GM12865 (cell line): ENCODE measurements around the gene CAPN10.

Experiments used
- DNase-seq: peaks from one replicate; pipeline ENCODE4 v3.0.0; 2010; ENCODE audit warnings: low read depth
- H3K4me3 ChIP-seq: 2 replicates; pipeline ENCODE4 v1.5.1; 2011; ENCODE audit warnings: mild to moderate bottlenecking, low read depth, low read length, control low read depth
- CTCF ChIP-seq: IDR thresholded peaks from 2 replicates; pipeline ENCODE4 v1.5.1; 2011; ENCODE audit warnings: low read length, control low read depth, low read depth, inconsistent platforms; ENCODE audit not compliant: insufficient read depth; ENCODE audit errors: missing control alignments

The CAPN10 gene

DNA sequence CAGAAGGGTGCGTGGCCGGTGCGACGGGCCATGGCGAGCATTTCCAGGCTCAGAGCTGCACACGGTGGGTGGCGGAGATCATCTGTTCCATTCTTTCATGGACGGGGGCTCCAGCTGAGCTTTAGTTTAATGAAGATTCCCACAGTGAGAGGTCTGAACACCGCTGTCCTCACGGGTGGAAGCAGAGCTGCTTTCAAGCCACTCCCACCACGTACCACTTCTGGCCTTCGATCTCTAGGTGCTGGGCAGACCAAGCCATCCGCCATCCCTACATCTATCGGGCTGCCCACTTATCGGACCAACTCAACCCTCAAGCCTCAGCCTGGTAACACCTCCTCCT, 57.2 kb downstream of the CAPN10 start:
- DNase-seq, result no peak
- no peak overlapping the region for H3K4me3 ChIP-seq
- no peak for TF ChIP-seq CTCF

DNA sequence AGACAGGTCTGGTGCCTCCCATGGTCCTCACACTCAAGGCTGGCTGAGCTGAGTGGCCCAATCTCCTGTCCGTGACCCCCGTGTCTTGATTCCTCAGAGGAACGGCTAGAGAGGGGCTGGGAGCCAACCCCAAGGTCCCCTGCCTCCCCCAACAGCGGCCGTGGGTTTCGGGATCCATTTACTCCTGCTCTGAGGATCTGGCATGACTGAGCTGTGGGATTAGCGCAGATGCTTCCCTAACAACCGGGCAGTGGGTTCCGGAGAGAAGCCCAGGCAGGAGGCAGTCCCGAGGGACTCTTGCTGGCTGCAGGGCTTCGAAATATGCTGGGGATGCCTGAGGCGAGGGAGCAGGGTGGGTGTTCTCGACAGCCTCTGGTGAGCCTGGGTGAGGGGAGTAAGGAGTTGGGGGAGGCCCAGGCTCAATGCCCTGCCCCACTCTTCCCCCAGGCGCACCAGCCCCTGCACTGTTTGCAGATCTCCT, 57.7 kb downstream of the CAPN10 start:
- no peak for DNase-seq
- TF ChIP-seq CTCF, result no peak
- H3K4me3 ChIP-seq, result no peak overlapping the region

- no peak for TF ChIP-seq CTCF
- DNase-seq, result no peak
- H3K4me3 ChIP-seq, result no peak overlapping the region
These were observed 58.3 kb downstream of the CAPN10 start for GRCh38 chr2:240644859-240645301.

DNA sequence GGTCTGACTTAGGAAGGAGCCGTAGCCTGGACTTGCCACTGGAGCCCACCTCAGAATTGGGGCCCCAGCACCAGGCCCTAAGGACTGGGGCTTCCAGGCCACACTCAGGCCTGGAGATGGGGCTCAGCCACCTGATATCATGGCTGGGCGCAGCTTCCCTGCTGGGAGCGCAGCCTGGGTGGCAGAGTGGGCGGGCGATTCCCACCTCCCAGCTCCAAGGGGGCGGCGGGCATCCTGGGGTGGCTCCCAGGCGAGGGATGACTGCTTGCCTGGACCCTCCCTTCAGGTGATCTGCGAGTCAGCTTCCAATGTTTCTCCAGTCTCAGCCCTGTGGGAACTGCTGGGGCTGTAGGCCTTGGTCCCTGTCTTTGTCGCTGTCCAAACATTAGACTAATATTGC, 58.8 kb downstream of the CAPN10 start:
- no peak for DNase-seq
- no peak overlapping the region for H3K4me3 ChIP-seq
- no peak for TF ChIP-seq CTCF

GRCh38 chr2:240645801-240646175, 59.3 kb downstream of the CAPN10 start:
- no peak for DNase-seq
- TF ChIP-seq CTCF, result no peak
- H3K4me3 ChIP-seq, result no peak overlapping the region

DNA sequence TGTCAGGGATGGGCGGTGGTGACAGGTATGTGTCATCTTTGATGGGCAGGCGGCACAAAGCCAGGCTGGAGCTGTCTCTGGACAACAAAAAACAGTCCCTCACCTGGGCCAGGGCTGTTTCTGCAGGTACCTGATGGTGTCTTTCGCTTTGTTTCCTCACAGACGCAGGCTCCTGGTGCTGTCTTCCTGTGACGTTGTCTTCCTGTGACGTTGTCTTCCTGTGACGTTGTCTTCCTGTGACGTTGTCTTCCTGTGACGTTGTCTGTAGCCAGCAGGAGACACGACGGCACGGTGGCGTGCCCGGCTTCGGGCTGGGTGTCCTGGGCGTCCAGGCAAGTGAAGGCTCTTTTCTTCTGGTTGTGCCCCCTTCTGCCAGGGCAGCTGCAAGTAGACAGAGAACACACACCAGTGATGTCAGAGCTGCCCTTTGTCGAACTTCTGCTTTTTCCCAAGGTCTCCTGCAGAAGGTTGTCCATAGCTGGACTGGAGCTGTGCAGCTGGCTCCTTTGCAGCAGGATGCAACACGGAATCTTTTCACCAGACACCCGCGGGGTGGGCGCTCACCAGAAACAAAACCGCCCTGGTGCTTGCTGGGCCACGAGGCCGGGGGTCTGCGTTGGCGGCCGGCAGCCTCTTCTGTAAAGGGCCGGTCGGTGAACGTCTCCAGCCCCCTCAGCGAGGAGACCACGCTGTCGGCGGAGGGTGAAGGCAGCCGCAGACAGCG, 59.8 kb downstream of the CAPN10 start:
- no peak for DNase-seq
- no peak overlapping the region for H3K4me3 ChIP-seq
- TF ChIP-seq CTCF, result no peak

- TF ChIP-seq CTCF, result no peak
- no peak for DNase-seq
- no peak overlapping the region for H3K4me3 ChIP-seq
These were observed 60.5 kb downstream of the CAPN10 start for GRCh38 chr2:240646900-240647502.
